Neural cell (in vitro differentiated cells): ENCODE measurements around the gene CLOCK.

Experiments
- MXI1 ChIP-seq: fragments of 450-650 bp; conservative IDR thresholded peaks from 2 replicates; pipeline ENCODE4 v1.6.1; 2014; ENCODE audit warnings: antibody characterized with exemption, mild to moderate bottlenecking; ENCODE audit not compliant: poor library complexity, severe bottlenecking
- POLR2AphosphoS5 ChIP-seq: IDR thresholded peaks from 2 replicates; pipeline ENCODE4 v1.6.1; 2012
- TF ChIP-seq, protein P1 (sequence below): fragments of 450-650 bp; IDR thresholded peaks from 2 replicates; pipeline ENCODE4 v1.5.1; 2014; ENCODE audit warnings: antibody characterized with exemption, mild to moderate bottlenecking, moderate library complexity; ENCODE audit not compliant: poor library complexity, severe bottlenecking

DNA sequence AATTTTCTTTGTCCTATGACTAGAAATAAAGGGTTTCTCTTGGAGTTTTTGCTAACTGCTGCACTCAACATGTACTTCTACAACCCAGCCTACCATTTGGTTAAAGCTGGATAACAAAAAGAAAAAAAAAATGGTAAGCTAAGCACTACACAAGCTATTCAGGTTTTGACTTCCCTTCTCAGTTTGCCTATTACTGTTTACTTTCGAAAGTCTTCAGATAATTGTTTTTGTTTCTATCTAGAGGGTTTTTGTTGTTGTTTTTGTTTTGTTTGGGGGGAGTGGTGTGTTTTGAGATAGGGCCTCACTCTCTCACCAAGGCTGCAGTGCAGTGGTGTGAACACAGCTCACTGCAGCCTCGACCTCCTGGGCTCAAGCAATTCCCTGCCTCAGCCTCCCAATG, 46.6 kb downstream of the CLOCK start:
- TF ChIP-seq, protein P1, sequence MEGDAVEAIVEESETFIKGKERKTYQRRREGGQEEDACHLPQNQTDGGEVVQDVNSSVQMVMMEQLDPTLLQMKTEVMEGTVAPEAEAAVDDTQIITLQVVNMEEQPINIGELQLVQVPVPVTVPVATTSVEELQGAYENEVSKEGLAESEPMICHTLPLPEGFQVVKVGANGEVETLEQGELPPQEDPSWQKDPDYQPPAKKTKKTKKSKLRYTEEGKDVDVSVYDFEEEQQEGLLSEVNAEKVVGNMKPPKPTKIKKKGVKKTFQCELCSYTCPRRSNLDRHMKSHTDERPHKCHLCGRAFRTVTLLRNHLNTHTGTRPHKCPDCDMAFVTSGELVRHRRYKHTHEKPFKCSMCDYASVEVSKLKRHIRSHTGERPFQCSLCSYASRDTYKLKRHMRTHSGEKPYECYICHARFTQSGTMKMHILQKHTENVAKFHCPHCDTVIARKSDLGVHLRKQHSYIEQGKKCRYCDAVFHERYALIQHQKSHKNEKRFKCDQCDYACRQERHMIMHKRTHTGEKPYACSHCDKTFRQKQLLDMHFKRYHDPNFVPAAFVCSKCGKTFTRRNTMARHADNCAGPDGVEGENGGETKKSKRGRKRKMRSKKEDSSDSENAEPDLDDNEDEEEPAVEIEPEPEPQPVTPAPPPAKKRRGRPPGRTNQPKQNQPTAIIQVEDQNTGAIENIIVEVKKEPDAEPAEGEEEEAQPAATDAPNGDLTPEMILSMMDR = no peak
- TF ChIP-seq MXI1 (no peak), POLR2AphosphoS5 (no peak)
